Mucosa of gallbladder (tissue), 1 donor: ENCODE data around the gene ECT2. TPM values are rescaled to one million over a fixed set of nuclear protein-coding genes. Genes with fewer than 3 reads are reported as not detected.
"Not testable (repeated sequence)": the region's sequence is repeated elsewhere in the genome, so short reads cannot be mapped to it uniquely, and the experiment has no call there.

ENCODE experiments used
- DNase-seq: peaks from one replicate; pipeline ENCODE4 v3.0.0-alpha.2; 2020; ENCODE audit warnings: low spot score
- total RNA-seq: library from RNA; stranded (reverse); gene quantifications from one replicate; pipeline ENCODE4 v1.2.1, GENCODE V29; 2021
- donor health status: DM: no; HTN: no; CAD: no.

ECT2 gene
- total RNA-seq, 1 donor from 2014 or later = 11.2 TPM

DNA sequence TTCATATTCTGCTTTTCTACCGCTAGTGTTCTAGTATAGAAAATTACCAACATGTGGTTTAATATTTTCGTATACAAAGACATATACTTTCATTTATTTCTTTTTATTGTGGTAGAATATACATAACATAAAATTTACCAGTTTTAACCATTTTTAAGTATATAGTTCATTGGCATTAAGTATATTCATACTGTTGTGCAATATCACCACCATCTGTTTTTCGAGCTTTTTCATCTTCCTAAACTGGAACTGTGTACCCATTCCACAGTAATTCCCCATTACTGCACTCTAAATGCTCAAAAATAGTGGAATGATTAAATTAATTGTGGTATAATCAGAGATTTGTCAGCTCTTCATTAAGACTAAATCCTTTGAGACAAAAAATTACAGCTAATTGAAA is 62.9 kb downstream of the ECT2 start:
- DNase-seq = no peak

DNA sequence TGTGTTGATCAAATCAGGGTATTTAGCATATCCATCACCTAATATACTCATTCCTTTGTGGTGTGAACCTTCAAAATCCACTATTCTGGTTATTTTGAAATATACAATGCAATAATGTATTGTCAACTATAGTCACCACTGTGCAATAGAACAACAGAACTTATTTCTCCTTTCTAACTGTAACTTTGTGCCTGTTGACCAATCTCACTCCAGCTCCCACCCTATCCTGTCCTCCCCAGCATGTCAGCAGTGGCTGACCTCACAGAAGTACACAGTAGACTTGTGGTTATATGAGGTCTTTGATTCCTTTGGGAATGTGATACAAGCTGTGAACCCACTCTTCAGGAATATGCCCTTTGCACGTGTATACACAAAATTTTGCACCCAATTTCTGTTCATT is 64.2 kb downstream of the ECT2 start:
- no peak for DNase-seq

DNA sequence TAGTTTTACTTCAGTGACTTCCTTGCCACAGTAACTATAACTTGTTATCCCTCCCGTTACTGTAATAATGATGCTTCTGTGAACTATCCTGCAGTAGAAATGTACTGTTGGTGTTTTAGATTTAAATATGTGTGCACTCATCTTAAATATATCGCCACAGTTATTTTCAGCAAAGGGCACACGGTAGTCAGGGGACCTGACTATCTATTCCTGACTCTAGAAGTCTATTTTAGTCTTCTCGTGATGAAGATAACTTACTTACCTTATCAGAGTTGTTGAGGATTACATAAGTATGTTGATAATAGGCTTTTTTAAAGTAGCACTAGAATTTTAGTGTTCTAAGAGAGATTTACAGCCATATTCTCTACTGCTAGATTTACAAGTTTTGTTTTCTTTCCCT is 65.3 kb downstream of the ECT2 start:
- DNase-seq = no peak

DNA sequence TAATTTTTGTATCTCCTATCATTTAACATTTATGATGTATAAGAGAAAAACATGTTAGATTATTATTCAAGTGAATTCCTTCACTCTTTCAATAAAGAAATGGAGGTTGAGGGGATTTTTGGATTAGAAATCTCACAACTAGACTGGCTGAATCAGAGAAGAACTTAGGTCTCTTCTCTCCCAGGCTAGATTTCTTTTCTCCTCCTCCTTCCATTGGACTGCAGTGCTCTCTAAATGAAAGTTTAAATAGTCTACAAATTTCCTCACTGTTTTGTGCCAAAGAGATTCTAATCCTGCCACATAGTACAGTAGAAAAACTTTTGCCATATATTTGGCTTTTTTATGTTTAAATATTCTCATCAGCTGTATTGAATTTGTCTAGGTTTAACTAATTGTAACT is 65.8 kb downstream of the ECT2 start:
- no peak for DNase-seq

DNA sequence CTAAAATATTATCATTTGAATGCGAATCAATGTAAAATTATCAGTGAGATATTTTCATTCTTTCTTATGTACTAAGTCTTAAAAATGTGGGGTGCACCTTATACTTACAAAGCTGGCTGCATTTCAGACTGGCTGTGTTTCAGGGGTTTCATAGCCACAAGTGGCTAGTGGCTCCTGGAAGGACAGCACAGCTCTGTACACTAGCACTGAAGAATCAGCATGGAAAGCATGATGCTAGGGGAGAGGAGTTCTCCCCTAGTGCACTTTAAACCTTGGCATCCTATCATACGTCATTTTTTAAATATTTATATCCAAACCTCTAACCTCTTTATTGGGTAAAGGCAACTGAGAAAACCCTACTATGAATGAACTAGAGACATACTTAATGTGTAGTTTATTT is 66.4 kb downstream of the ECT2 start:
- DNase-seq = no peak

DNA sequence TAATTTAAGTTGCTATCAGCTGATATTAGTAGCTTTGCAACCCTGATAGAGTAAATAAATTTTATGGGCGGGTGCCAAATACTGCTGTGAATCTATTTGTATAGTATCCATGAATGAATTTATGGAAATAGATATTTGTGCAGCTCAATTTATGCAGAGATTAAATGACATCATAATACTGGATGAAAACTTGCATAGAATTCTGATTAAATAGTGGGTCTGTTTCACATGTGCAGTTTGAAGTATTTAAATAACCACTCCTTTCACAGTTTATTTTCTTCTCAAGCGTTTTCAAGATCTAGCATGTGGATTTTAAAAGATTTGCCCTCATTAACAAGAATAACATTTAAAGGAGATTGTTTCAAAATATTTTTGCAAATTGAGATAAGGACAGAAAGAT is 70.0 kb downstream of the ECT2 start:
- DNase-seq = no peak

DNA sequence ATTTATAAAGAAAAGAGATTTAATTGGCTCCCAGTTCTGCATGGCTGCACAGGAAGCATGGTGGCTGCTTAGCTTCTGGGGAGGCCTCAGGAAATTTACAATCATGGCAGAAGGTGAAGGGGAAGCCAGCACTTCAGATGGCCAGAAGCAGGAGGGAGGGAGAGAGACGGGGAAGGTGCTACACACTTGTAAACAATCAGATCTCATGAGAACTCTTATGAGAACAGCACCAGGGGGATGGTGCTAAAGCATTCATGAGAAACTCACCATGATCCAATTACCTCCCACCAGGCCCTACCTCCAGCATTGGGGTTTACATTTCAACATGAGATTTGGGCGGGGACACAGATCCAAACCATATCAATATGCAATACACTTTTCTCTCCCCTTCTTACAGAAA is 73.7 kb downstream of the ECT2 start:
- DNase-seq = no peak

DNA sequence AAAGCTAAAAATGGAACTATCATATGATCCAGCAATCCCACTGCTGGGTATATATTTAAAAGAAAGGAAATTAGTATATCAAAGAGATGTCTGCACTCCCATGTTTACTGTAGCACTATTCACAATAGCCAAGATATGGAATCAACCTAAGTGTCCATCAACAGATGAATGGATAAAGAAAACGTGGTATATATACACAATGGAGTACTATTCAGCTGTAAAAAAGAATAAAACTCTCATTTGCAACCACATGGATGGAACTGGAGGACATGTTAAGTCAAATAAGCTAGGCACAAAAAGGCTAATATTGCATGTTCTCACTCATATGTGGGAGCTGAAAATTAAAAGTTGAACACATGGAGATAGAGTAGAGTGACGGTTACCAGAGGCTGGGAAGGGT is 76.7 kb downstream of the ECT2 start:
- not testable (repeated sequence) for DNase-seq

DNA sequence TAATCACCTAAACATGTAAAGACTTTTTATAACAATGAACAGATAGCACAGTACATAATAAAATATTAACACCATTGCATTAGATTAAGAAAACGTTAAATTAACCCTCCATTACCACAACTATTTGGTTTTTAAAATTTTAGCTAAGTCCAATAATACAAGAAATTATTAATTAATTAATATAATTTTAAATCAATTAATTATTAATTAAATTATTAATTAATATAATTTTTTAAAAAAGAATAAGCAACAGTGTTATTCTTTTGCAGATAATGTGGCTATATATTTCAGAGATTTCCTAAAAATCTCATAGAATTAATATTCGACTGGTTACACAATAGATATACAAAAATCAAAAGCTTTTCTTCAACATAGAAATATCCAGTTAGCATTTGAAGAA is 82.5 kb downstream of the ECT2 start:
- no peak for DNase-seq

DNA sequence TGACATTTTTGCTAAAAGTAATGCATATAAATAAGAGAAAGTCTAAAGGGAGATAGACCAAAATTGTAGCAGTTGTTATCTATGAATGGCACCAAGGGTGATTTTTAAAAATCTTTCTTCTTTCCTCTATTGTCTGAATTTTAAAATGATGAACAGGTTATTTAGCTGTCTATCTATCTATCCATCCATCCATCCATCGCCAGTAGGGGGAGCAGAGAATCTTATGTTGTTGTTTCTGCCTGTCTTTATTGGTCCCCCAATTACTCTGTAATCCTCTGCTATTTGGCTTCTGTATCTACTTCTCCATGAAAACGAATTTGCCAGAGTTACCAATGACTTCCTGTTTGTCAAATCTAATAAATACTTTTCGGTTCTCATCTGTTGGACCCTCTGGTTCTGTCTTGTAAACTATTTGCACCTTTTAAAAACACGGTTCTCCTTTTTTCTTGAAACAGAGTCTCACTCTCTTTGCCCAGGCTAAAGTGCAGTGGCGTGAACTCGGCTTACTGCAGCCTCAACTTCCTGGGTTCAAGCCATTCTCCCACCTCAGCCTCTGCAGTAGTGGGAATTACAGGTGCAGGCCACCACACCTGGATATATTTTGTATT is 86.0 kb downstream of the ECT2 start:
- peak; percentile 36 for DNase-seq

DNA sequence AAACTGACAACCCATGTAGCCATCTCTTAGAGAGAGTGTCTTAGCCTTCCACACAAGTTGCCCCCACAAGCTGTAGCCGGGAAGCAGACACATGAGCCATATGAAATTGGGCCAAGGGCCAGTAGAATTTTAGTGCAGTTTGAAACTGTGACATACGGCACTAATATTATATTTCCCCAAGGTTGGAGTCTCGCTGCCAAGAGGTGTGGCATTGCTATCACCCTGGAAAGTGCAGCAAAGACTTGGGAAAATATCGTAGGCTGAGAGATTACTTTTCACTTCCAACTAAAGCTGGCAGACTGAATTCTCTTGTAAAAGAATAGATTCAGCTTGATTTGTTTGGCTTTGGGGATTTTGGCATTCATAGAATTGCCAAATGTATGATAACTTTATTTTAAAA is 89.2 kb downstream of the ECT2 start:
- no peak for DNase-seq

DNA sequence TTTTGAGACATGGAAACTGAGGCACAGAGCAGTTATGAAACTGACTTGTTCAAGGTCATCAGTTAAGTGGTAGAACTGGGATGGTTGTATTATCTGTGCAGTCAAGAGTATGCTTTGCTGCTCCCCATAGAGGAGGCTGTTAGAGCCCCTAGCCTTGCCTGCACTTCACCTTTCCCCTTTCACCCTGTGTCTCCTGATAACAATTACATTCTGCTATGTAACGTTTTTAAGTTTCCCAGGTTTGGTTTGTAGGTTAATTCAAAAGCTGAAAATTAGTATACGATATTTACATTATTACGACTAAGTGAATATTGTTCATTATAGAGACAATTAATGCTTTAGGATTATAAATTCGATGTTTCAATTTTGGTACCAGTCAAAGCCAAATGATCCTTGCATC is 89.9 kb downstream of the ECT2 start:
- no peak for DNase-seq

DNA sequence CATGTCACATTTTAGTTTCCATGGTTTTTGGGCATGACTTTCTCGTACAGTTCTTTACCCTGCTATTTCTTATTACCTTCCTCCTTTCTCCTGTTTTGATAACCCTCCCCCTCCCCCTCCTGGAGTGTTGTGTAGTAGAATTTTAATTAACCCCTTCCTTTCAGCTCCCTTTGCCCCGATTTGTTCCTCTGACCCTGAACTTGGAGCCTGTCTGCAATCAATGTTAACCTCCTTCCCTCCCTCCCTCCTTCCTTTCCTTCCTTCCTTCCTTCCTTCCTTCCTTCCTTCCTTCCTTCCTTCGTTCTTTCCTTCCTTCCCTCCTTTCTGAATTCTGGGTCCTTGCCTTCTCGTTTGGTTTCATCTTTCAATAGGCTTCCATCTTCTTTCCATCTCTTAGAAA is 90.4 kb downstream of the ECT2 start:
- no peak for DNase-seq

DNA sequence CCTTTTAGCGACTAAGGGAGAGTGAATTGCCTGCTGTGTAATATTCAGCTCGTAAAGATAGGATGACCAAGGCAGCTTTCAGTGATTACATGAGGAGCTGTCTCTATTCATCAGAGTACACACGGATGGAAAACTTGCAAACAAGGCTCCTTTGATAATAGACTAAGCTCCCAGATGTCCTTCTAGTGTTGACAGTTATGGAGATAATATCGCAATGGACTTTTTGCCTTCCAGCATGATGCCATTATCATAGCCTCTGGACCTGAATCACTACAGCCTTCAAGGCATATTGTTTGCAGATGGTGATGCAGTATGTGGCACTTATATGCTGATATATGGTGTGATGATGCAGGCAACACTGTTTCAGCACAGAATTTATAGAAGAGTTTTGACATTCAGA is 93.9 kb downstream of the ECT2 start:
- DNase-seq = no peak

DNA sequence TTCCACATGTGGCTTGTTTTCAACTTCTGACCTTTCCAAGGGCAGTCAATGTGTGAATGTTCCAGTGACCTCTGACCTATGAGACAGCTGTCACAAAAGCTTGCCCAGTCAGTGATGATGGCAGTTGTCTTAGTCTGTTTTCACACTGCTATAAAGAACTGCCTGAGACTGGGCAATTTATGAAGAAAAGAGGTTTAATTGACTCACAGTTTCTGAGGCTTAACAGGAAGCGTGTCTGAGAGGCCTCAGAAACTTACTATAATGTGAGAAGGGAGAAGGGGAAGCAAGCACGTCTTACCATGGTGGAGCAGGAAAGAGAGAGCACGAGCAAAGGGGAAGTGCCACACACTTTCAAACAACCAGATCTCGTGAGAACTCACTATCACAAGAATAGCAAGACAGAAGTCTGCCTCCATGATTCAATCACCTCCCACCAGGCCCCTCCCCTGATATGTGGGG is 95.6 kb downstream of the ECT2 start:
- DNase-seq = no peak

DNA sequence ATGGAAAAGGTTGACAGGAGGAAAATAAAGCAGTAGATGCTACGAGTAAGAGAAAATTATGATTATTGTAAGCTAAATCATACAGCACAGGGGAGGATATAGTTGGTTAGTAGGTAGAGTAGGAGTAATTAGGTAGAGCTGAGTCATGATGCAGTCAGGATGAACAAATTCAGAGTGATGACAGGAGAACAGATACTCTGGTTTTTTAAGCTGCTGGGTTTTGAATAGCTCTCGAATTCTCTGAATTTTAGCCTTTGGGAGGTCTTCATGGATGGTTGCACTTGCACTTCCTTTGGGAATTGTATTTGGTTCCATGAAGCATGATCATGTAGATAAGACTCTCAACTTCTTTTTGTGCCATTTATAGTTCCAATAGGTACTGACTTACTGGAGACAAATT is 96.2 kb downstream of the ECT2 start:
- DNase-seq = no peak

DNA sequence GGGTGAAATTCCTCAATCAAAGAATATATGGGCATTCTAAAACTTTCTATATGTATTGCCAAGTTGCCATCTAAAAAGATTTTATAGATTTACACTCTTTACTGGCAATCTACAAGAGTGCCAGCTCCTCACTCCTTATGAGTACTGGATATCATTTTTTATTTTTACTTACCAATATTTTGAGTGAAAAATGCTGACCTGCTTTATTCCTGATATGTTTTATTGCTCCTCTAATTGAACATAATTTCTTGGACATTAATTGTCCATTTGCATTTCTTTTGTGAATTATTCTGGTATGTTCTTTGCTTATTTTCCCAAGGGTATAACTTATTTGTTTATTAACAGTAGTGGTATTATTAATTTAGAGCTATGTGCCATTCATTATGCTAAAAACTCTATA is 96.8 kb downstream of the ECT2 start:
- no peak for DNase-seq

DNA sequence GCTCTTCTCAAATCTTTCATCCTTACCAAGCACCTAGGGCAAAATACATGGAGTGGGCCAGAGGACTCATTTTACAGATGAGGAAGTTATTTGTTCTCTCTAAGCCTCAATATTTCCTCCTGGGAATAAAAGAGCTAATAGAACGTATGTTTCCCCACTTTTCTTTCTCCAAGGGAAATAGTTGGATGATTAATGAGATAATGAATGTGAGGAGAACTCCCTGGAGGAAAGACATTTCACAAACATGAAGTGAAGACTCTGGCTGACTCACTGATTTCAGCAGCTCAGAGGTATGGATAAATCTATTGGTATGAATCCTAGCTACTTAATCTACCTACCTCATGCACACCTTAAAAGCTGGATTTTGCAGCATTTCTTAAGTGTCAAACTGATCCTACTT is 98.4 kb downstream of the ECT2 start:
- DNase-seq = no peak

DNA sequence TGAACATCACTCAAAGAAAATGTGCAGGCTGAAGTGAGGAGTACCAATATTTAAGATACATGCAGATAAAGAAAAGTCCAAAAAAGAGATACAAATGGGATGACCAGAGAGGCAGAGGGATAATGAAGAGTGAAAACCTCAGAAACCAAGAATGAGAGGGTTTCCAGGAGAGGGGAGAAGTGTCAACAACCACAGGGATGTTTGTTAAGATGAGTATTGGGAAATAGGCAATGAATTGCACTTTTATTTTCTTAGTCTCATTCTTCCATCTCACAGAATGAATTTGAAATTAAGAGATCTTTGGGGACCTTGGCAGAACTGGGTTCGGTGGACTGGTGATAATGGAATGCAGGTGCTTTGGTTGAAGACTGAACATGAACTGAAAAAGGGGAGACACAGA is 102.5 kb downstream of the ECT2 start:
- no peak for DNase-seq

DNA sequence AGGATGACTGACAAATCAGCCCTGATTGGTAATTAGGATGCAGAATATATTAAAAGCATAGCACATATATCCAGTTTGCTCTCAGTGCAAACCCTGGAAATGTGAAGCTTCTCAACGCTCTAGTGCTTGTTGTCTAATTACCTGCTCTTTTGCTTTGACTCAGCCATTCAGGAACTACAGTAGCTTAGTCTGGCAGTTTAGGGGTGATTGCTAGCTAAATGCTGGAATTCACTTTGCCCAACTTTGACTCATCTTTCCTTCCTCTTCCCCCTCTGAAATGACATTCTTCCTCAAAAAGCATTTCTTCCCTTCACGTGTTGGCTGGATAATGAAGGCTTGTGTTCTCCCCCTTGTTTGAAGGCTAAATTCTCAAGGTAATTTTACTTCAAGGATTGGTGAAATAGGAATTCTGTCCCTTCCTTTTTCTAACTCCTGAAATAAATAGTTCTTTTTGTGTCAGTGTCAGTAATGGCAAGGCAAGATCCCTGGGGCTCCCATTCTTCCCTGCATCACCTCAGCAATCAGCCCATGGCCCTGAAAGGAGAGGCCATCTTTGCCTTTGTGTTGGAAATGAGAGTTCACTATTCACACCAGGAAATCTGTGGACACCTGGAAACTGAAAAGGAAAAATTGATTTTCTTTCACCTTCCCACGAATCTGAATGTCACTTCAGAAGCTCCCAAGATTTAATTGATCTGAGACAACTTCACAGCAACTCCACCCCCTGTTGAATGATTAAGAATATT is 103.6 kb downstream of the ECT2 start:
- no peak for DNase-seq

DNA sequence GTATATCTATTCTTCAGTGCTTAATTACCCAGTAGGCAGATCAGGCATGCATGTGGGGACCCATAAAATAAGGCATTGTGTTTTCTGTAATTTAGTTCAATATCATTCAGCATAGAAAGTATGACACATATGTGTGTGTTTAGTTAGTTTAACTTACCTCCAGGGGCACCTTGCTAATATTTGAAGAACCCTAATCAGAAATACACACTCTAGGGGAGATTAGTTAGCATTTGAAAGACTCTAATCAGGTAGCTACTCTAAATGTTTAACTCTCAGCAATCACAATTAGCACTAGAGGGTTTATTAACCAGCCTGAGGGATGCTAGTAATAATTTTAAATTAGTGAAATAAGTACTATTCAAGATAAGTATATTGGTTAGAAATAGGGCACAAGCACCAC is 104.5 kb downstream of the ECT2 start:
- DNase-seq = no peak

DNA sequence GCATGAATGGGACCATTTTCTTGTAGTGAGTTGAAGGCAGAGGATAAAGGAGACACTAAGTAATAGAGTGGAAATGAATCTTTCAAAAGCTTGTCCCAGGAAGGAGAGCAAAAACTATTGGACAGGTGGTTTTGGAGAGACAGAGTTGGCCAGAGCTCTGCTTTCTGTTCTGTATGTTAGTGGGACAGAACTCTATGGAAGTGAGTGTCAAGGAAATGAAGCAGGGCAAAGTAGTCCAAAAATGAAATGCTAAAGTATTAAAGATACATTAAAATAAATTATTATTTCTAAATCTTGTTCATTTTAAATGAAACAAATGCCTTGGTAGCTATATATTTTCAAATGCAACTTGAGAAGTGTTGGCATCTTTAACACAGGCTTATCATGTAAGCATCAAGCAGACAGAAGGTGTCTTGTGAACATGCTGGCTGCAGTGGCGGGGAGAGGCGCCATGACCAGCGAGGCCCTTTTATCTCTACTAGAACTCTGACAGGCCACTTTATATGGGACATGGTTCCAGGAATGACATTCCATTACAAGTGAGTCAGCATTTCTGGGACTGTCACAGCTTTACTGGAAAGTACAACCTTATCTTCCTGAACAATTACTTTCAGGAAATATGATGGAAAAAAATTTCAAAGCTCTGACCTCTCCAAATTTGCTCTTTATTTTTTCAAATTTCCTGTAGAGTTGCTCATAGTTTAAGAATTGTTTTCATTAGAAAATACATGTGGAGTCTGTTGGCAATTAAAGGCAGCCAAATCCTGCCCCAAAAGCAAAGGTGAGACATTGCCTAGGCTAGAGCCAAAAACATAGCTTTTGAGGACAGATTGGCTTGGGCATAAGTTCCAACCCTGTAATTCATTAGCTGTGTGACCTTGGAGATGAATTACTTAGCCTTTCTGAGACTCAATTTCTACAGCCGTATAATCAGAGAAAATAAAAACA is 106.5 kb downstream of the ECT2 start:
- peak; percentile 45 for DNase-seq

DNA sequence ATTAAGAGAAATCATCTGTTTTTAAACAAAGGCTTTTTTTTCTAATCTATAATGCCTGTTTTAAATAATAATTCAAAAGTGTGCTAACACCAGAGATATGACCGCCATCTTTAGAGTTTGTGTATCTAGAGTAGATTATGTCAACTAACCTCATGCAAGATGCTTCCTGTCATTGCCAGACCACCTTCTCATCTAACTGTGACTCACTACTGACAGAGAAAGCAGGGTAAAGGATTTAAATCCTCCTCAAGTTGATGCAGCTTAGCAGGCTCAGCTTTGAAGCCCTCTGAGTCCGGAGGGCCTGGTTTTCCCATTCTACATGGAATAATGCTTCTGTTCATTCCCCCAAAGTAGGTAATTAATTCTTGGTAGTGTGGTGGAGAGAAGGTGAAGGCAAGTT is 108.5 kb downstream of the ECT2 start:
- no peak for DNase-seq
